Measurements from ENCODE around the gene KBTBD12.
"Not testable (repeated sequence)": the region's sequence is repeated elsewhere in the genome, so short reads cannot be mapped to it uniquely, and the experiment has no call there.

The KBTBD12 gene

DNA sequence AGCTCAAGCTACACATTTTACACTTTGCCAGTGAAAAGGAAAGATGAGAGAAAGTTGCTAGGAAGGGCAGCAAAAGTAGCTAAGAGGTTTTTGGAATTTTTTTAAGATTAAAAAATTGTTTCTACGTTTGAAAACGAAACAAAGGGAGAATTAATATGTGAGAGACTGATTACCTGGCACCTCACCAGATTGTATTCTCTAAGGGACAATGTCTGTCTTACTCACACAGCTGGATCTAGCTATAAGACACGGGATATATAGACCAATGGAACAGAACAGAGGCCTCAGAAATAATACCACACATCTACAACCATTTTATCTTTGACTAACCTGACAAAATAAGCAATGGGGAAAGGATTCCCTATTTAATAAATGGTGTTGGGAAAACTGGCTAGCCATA, 9.5 kb upstream of the KBTBD12 start:
- DNase-seq: no peak

- DNase-seq: not testable (repeated sequence)
Observed at GRCh38 chr3:127906653-127907052, 8.4 kb upstream of the KBTBD12 start.

- no peak for DNase-seq
Observed at GRCh38 chr3:127908202-127908601, 6.8 kb upstream of the KBTBD12 start.

GRCh38 chr3:127908951-127909350, 6.1 kb upstream of the KBTBD12 start:
- DNase-seq: no peak

GRCh38 chr3:127909646-127910045, 5.4 kb upstream of the KBTBD12 start:
- DNase-seq: no peak

DNA sequence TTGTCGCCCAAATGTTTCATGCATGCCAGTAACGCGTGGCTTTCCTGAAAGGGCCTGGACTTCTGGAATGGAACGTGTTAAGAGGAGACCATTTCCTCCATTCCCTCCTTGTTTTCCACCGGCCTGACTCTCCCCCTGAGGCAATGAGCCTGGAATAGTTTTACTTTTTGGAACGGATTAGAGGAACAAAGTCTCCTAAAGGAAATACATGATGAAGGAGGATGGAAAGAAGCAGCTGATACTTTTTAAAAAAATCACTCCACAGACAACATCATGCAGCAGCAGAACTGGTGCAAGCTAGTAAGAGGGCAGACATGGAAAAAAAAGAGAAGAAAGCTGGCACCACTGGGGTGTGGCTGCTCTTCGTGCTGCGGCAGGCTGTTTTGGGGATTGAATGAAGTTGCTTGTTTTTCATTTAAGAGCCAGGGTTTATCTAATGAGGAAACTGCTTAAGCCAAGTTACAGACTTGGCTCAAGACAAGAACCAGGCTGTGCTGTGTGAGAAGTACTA, 3.6 kb upstream of the KBTBD12 start:
- no peak for DNase-seq

DNA sequence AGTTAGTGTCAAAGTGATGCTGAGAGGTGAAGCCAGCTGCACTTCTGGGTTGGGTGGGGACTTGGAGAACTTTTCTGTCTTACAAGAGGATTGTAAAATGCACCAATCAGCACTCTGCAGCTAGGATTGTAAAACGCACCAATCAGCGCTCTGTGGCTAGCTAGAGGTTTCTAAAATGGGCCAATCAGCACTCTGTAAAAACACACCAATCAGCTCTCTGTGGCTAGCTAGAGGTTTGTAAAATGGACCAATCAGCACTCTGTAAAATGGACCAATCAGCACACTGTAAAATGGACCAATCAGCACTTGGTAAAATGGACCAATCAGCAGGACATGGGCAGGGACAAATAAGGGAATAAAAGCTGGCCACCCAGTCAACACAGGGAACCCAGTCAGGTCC, 1.2 kb upstream of the KBTBD12 start:
- not testable (repeated sequence) for DNase-seq

DNA sequence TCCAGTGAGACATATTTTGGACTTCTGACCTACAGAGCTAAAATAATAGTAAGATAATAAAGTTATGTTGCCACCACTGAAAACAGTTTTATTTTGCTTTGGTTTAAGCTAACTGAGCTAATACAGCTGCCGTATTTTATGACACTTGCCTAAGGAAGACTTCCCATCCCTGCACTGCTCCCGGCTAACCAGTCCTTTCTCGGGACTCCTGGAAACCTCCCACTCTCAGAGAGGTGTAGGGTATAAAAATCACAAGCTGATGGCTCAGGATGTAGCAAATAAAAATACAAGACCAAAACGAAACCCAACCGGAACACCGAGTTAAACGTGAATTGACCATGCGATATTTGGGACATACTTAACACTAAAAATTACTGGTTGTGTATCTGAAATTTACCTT, 448 bp upstream of the KBTBD12 start:
- no peak for DNase-seq

GRCh38 chr3:127915937-127916493, 983 bp downstream of the KBTBD12 start:
- DNase-seq: no peak

- no peak for DNase-seq
Observed at GRCh38 chr3:127920738-127921137, 5.7 kb downstream of the KBTBD12 start.

GRCh38 chr3:127923611-127924010, 8.6 kb downstream of the KBTBD12 start:
- no peak for DNase-seq

GRCh38 chr3:127925384-127925783, 10.4 kb downstream of the KBTBD12 start:
- DNase-seq: no peak

GRCh38 chr3:127927829-127928604, 13.0 kb downstream of the KBTBD12 start:
- no peak for DNase-seq

- no peak for DNase-seq
Observed at GRCh38 chr3:127929818-127930413, 14.9 kb downstream of the KBTBD12 start.

DNA sequence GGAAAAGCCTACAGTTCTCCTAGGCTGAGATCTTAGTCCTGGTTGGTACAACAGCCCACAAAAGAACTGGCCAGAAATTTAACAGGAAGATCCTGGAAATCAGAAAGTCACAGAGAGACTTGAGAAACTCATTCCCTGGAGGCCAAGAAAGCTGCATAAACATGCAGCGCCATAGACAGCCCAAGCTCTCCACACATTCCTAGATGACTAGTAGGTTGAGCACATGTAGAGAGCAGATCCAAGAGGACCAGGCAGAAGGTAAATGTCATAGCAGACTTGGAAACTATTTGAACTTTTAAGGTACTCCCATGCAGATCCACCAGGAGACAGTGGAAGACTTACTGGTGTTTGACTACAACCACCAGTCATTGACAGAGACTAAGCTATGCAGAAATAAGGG, 18.4 kb downstream of the KBTBD12 start:
- no peak for DNase-seq

DNA sequence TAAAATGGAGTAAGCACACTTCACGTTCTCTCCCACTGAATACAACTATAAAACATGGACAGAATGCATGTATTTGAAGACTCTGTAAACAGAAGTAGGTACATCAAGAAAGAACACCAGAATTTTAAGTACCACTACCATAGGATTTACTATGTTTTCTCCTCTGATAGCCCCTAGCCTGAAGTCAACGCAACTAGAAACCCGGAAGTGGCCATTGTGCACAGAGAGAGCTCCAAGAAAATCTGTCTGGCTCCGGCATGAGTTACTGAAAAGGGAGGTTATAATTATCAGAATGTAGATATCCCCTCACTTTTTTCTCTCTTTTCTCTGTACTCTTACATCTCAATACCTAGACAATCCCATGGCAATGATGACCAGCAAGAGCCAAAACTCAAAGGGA, 23.8 kb downstream of the KBTBD12 start:
- DNase-seq: no peak

DNA sequence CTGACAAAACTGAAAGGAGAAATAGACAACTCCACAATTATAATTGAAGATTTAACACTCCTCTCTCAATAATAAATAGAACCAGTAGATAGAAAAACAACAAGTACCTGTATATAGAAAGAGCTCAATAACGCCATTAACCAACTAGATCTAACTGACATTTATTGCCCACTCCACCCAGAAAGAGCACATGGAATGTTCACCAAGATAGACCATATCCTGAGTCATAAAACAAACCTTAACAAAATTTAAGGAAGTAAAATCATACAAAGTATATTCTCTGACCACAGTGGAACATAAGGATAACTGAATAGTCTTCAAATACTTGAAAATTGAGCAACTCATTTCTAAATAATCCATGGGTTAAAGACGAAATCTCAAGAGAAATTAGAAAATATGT, 25.1 kb downstream of the KBTBD12 start:
- DNase-seq: no peak

DNA sequence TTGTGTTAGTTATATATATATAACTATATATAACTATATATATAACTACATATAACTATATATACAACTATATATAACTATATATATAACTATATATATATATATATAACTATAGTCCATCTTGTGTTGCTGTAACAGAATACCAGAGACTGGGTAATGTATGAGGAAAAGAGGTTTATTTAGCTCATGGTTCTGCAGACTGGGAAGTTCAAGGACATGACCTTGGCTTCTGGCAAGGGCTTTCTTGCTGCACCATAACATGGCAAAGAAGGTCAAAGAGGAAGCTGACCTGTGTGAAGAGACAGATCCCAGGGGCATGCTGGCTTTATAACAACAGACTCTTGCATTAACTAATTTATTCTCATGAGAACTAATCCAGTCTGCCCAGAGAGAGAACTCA, 27.6 kb downstream of the KBTBD12 start:
- DNase-seq: no peak

GRCh38 chr3:127948211-127948610, 33.2 kb downstream of the KBTBD12 start:
- no peak for DNase-seq

DNA sequence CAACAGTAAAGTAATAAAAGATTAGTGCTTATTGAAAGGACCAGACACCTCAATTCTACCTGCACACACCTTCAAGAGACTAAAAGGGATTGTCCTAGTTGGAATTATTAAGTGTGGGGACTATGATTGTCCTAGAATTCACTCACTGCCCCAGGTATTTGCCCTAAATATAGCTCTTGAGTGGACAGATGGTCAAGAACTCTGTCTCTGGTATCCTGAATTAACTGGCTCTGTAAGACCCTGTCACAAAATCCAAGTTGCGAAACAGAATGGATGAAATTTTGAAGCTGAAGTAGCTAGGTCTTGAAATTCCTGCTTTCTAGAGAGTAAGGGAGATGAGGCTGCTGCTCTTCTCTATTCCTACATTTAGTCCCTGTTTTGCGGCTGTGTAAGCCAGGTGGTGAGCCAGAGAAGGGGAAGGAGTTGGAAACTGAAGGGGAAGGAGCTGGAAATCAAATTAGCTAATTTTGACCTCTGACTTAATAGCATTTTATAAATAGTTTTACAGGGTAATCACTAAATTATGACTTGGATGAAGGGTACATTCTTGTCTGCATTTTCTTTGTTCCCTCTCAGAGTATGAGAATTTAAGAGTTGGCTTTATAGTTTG, 34.5 kb downstream of the KBTBD12 start:
- DNase-seq: no peak

DNA sequence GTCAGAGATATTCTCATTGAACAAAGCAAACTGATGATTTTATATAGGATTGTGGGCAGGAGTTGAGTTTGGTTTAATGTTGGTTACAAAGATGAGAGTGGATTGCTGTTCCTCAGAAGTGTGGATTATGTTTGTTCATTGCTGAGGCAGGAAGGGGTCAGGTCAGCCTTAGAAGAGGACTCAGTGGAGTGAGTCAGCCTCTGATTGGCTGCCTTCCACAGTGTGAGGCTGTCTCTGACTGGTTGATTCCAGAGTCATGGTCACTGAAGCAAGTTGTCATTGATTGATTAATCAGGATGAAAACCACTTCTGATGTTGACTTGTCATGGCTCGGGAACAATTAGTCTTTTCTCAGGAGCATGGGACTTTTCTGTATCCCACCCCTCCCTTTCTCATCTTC, 36.2 kb downstream of the KBTBD12 start:
- DNase-seq: no peak

DNA sequence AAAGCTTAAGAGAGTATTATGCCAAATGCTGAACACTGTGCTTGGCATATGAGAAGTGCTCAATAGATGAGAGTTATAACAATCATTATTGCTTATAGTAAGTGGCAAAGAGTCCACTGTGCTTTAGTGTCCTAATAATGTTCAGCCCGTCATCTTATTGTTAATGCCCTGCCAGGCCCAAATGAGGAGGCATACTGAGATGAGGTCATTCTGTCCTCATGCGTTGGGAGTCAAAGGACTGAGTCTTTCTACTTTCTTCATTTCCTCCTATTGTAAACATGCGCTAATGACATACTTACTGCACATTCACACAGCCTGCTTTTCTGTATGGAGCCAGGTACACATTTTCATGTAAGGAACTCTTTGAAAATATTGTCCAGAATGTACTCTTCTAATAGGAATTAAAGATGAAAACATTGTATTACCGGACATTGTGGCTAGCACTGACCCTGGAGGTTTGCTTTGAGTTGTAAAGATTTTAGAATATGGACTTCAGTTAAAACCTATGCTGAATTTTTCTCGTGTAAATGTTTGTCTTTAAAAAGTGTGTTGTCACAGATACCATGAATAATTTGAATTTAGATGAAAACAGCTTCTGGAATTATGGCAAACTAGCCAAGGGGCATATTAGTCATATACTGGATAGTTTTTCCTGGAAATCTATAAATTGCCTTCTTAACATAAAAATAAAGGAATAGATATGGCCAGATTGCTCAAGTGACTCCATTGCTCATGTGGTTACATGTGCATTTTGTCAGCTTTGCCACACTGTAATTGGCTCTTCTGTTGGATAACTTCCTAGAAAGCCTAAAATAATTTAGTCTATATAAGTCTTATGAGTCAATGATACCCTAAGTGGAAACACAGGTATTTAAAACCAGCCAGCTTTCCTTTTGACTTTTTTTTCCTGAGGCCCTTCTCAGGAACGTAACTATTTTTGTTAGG, 38.3 kb downstream of the KBTBD12 start:
- DNase-seq: no peak

DNA sequence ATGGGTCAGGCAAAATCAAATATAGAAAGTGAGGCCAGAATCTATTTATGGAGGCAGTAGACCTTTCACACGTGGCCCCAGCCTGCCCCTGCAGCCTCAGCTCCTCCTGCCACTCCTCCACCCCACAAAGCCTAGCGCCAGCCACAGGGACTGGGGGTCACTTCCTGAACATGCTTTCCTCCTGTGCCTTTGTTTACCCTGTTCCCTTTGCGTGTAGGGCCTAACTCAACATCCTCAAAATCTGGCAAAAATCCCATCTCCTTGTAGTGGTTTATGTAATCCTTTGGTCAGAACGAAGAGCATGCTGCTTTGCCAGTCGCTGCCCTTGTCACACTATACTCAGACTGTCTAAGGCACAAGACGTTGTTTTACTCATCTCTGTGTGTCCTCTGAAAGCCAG, 39.6 kb downstream of the KBTBD12 start:
- no peak for DNase-seq

Measured in activated CD4-positive, alpha-beta T cell treated with anti-CD3 and anti-CD28 coated beads, Interleukin-10, Interleukin-2, amounts not matched to agents 100 ng/mL and 50 ng/mL, durations not matched to agents 16 hours and 8 hours (primary cell).